PFSK-1 (cell line): ENCODE results near the gene DGKZ.

Experiments
- POLR2AphosphoS5 ChIP-seq: IDR thresholded peaks from 2 replicates; pipeline ENCODE4 v1.6.1; 2012; ENCODE audit warnings: low read depth, mild to moderate bottlenecking, control low read depth, low read length, moderate library complexity
- REST ChIP-seq, 2 experiments: IDR thresholded peaks; 2 replicates each; pipeline versions ENCODE4 v1.6.1 to v1.8.0; 2011 to 2012; ENCODE audit warnings: low read depth in 2 of 2, low read length in 2 of 2, control low read depth in 1 of 2, inconsistent platforms in 1 of 2, mild to moderate bottlenecking in 1 of 2, moderate library complexity in 1 of 2; ENCODE audit not compliant: insufficient read depth in 1 of 2
- SIN3A ChIP-seq: IDR thresholded peaks from 2 replicates; pipeline ENCODE4 v1.6.1; 2012; ENCODE audit warnings: mild to moderate bottlenecking, low read length, moderate library complexity, borderline replicate concordance; ENCODE audit not compliant: insufficient read depth

- TF ChIP-seq POLR2AphosphoS5 (no peak), SIN3A (no peak), REST (IDR thresholded peaks at IDR 0.05; ENCODE audit: insufficient read depth in 1 of 2, low read depth in 2 of 2, low read length in 2 of 2) (no peak)
Observed at GRCh38 chr11:46307785-46308341, 39.4 kb upstream of the DGKZ start.
